ENCODE measurements around the gene ABHD16A.

Gene ABHD16A

GRCh38 chr6:31687860-31688693 is 15.0 kb downstream of the ABHD16A start:
- H3K36me3 ChIP-seq (ENCODE audit: low read depth) = peaks cover 31% of the 10 kb centered on the region
- ATAC-seq (ENCODE audit: low read depth) (no peak), DNase-seq (ENCODE audit: low spot score) (no peak)
- TF ChIP-seq CTCF (IDR thresholded peaks at IDR 0.05; ENCODE audit: poor library complexity, severe bottlenecking) = no peak
- no peak overlapping the region for H3K4me3 ChIP-seq (ENCODE audit: severe bottlenecking)
- no peaks in the 10 kb centered on the region for H3K27me3 ChIP-seq (ENCODE audit: insufficient read depth, poor library complexity, severe bottlenecking)
- H3K4me1 ChIP-seq (ENCODE audit: insufficient read depth, poor library complexity, severe bottlenecking) = no peaks in the 10 kb centered on the region
- H3K9me3 ChIP-seq (ENCODE audit: severe bottlenecking) = no peaks in the 10 kb centered on the region
- H3K27ac ChIP-seq (ENCODE audit: poor library complexity, severe bottlenecking) = no peak overlapping the region

- Histone ChIP-seq H3K9me3 (ENCODE audit: severe bottlenecking) (no peaks in the 10 kb centered on the region), H3K4me1 (ENCODE audit: insufficient read depth, poor library complexity, severe bottlenecking) (no peaks in the 10 kb centered on the region), H3K27me3 (ENCODE audit: insufficient read depth, poor library complexity, severe bottlenecking) (no peaks in the 10 kb centered on the region), H3K36me3 (ENCODE audit: low read depth) (peaks cover 28% of the 10 kb centered on the region), H3K4me3 (ENCODE audit: severe bottlenecking) (no peak overlapping the region), H3K27ac (ENCODE audit: poor library complexity, severe bottlenecking) (no peak overlapping the region)
- no peak for DNase-seq (ENCODE audit: low spot score)
- TF ChIP-seq CTCF (IDR thresholded peaks at IDR 0.05; ENCODE audit: poor library complexity, severe bottlenecking) = no peak
- no peak for ATAC-seq (ENCODE audit: low read depth)
These were observed 15.8 kb downstream of the ABHD16A start for GRCh38 chr6:31687321-31687720.

GRCh38 chr6:31686483-31686882 is 16.6 kb downstream of the ABHD16A start:
- Histone ChIP-seq H3K27ac (ENCODE audit: poor library complexity, severe bottlenecking) (no peak overlapping the region), H3K9me3 (ENCODE audit: severe bottlenecking) (no peaks in the 10 kb centered on the region), H3K27me3 (ENCODE audit: insufficient read depth, poor library complexity, severe bottlenecking) (no peaks in the 10 kb centered on the region), H3K36me3 (ENCODE audit: low read depth) (peaks cover 22% of the 10 kb centered on the region), H3K4me1 (ENCODE audit: insufficient read depth, poor library complexity, severe bottlenecking) (no peaks in the 10 kb centered on the region), H3K4me3 (ENCODE audit: severe bottlenecking) (no peak overlapping the region)
- TF ChIP-seq CTCF (IDR thresholded peaks at IDR 0.05; ENCODE audit: poor library complexity, severe bottlenecking) = no peak
- no peak for ATAC-seq (ENCODE audit: low read depth)
- no peak for DNase-seq (ENCODE audit: low spot score)

GRCh38 chr6:31683591-31683990 is 19.5 kb downstream of the ABHD16A start:
- Histone ChIP-seq H3K4me3 (ENCODE audit: severe bottlenecking) (no peak overlapping the region), H3K27ac (ENCODE audit: poor library complexity, severe bottlenecking) (no peak overlapping the region), H3K4me1 (ENCODE audit: insufficient read depth, poor library complexity, severe bottlenecking) (no peaks in the 10 kb centered on the region), H3K9me3 (ENCODE audit: severe bottlenecking) (no peaks in the 10 kb centered on the region), H3K36me3 (ENCODE audit: low read depth) (peaks cover 4% of the 10 kb centered on the region), H3K27me3 (ENCODE audit: insufficient read depth, poor library complexity, severe bottlenecking) (no peaks in the 10 kb centered on the region)
- ATAC-seq (ENCODE audit: low read depth) (no peak), DNase-seq (ENCODE audit: low spot score) (no peak)
- TF ChIP-seq CTCF (IDR thresholded peaks at IDR 0.05; ENCODE audit: poor library complexity, severe bottlenecking) = no peak

GRCh38 chr6:31681135-31681671 is 21.9 kb downstream of the ABHD16A start:
- DNase-seq (ENCODE audit: low spot score) (no peak), ATAC-seq (ENCODE audit: low read depth) (peak; percentile 60)
- no peaks in the 10 kb centered on the region for H3K27me3 ChIP-seq (ENCODE audit: insufficient read depth, poor library complexity, severe bottlenecking)
- H3K4me1 ChIP-seq (ENCODE audit: insufficient read depth, poor library complexity, severe bottlenecking) = no peaks in the 10 kb centered on the region
- H3K4me3 ChIP-seq (ENCODE audit: severe bottlenecking) = peak overlapping the region; percentile 33
- peak overlapping the region; percentile 52 for H3K27ac ChIP-seq (ENCODE audit: poor library complexity, severe bottlenecking)
- H3K9me3 ChIP-seq (ENCODE audit: severe bottlenecking) = no peaks in the 10 kb centered on the region
- peak; percentile 25 for TF ChIP-seq CTCF (IDR thresholded peaks at IDR 0.05; ENCODE audit: poor library complexity, severe bottlenecking)
- no peaks in the 10 kb centered on the region for H3K36me3 ChIP-seq (ENCODE audit: low read depth)
